Pancreas (tissue), 10 donors: Measurements from ENCODE around the gene CLIP2. TPM values are rescaled to one million over a fixed set of nuclear protein-coding genes. Genes with fewer than 3 reads are reported as not detected.

Source experiments
- ATAC-seq, 4 donors: fragments of 200-7000 bp; cut with Tn5 transposase; one replicate each; pipeline versions ENCODE4 v1.8.0 to v1.9.1; 2020; ENCODE audit warnings: mild to moderate bottlenecking in 4 of 4, moderate library complexity in 4 of 4
- DNase-seq, 6 donors: peaks; one replicate each; pipeline ENCODE4 v3.0.0-alpha.2; 2020
- FAIRE-seq: peaks from 2 replicates; lab custom pipeline; 2012; peaks lifted over from hg19 to GRCh38; lab: Jason Lieb, UNC
- H3K27ac ChIP-seq, 4 donors: fragments of 200-600 bp; sonication (generic); 1 replicate in 3 of 4; 2 replicates in 1 of 4; pipeline versions ENCODE4 v1.5.0 to v1.8.0; 2020
- H3K27me3 ChIP-seq, 4 donors: fragments of 200-600 bp; one replicate each; pipeline ENCODE4 v1.8.0; 2021
- H3K36me3 ChIP-seq, 3 donors: fragments of 200-600 bp; sonication (generic) in 1 of 3; one replicate each; pipeline versions ENCODE4 v1.5.0 to v1.8.0; 2020 to 2021
- H3K4me1 ChIP-seq, 3 donors: fragments of 200-600 bp; one replicate each; pipeline ENCODE4 v1.8.0; 2021
- H3K4me3 ChIP-seq, 4 donors: fragments of 200-600 bp; sonication (generic) in 2 of 4; one replicate each; pipeline versions ENCODE4 v1.5.0 to v1.8.0; 2020 to 2021
- H3K9me3 ChIP-seq, 4 donors: fragments of 200-600 bp; one replicate each; pipeline ENCODE4 v1.8.0; 2021
- CTCF ChIP-seq, 4 donors: fragments of 200-600 bp; sonication (generic) in 3 of 4; IDR thresholded peaks; one replicate each; pipeline versions ENCODE4 v1.5.0 to v1.8.0; 2021; ENCODE audit warnings: antibody characterized with exemption in 4 of 4
- WGBS, 2 donors: extraction: QIAGEN DNeasy Blood & Tissue Kit; methylation state at CpG; one replicate each; pipeline ENCODE4 v1.1.7; 2013; 5-methylcytosine and 5-hydroxymethylcytosine counted together
- intact Hi-C, 3 donors: fragments of 100-400 bp; cut with DNase I; formaldehyde crosslinking; loops; one replicate each; pipeline versions ENCODE4 v1.11.1 to v1.14.2; 2022
- polyA plus RNA-seq, 2 donors: library from polyadenylated mRNA; stranded (reverse); fragments of 200-250 nt; gene quantifications; one replicate each; pipeline ENCODE4 v1.2.3, GENCODE V29; 2013
- total RNA-seq, 6 donors: library from RNA; stranded (reverse); fragmentation: NEBNext Ultra II Directional in 4 of 6; extraction: Animal tissue kit (Norgen Biotek cat#: 25700) in 4 of 6; gene quantifications; one replicate each; pipeline versions ENCODE4 v1.2.1 to v1.2.4, GENCODE V29; 2021 to 2023
- donor health status: healthy with polysubstance abuse.
- donor health status: DM: no; HTN: no; CAD: no; lungs with moderate emphysema.
- donor health status: DM: no; HTN: no; CAD: no.
- donor health status: control.
- donor health status: control.
- donor health status: Bipolar disorder and iron deficiency.
- donor health status: DM: yes; HTN: yes; CAD: no.
- donor health status: DM: no; HTN: no; CAD: no.
- donor health status: DM: no; HTN: no; CAD: no.
- donor health status: DM: yes; HTN: yes; CAD: no.

CLIP2 gene
- total and polyA plus RNA-seq, 8 donors, result 8.5 to 30.6 (median 20.8) TPM

- peaks cover 0 to 22% (median 8%) of the 10 kb centered on the region in 3 donors for H3K4me1 ChIP-seq
- no peak for DNase-seq
- 74 to 77% methylated on average over 7 of the region's 7 CpGs for WGBS, 2 donors
- H3K9me3 ChIP-seq, result no peaks in the 10 kb centered on the region
- no peak for FAIRE-seq
- TF ChIP-seq CTCF (IDR thresholded peaks at IDR 0.05), result no peak
- intact Hi-C loops, result no loop called here
- no peaks in the 10 kb centered on the region for H3K27me3 ChIP-seq
- H3K4me3 ChIP-seq, result no peak overlapping the region
- ATAC-seq, result no peak
- H3K27ac ChIP-seq, result no peak overlapping the region
- H3K36me3 ChIP-seq, result no peaks in the 10 kb centered on the region
These were observed 1.7 kb upstream of the CLIP2 start for GRCh38 chr7:74287303-74288033.

GRCh38 chr7:74288034-74288881 is 949 bp upstream of the CLIP2 start:
- WGBS, 2 donors, result 54 to 59% methylated on average over 20 of the region's 20 CpGs
- no peak for TF ChIP-seq CTCF (IDR thresholded peaks at IDR 0.05)
- intact Hi-C loops, result no loop called here
- ATAC-seq, result no peak
- Histone ChIP-seq H3K4me3 (peak overlapping the region in 2 of 4 donors; percentile 79 to 82), H3K36me3 (no peaks in the 10 kb centered on the region), H3K27me3 (no peaks in the 10 kb centered on the region), H3K9me3 (no peaks in the 10 kb centered on the region), H3K4me1 (peaks cover 8 to 28% (median 9%) of the 10 kb centered on the region in 3 donors), H3K27ac (no peak overlapping the region)
- no peak for DNase-seq
- no peak for FAIRE-seq

GRCh38 chr7:74289659-74290552 is 699 bp downstream of the CLIP2 start:
- FAIRE-seq (no peak), DNase-seq (peak; percentile 43 to 85 (median 64))

More at GRCh38 chr7:74289659-74290552, 699 bp downstream of the CLIP2 start:
- H3K9me3 ChIP-seq, result no peaks in the 10 kb centered on the region
- peak overlapping the region; percentile 31 to 82 (median 70) for H3K27ac ChIP-seq
- H3K27me3 ChIP-seq, result no peaks in the 10 kb centered on the region
- no peak for TF ChIP-seq CTCF (IDR thresholded peaks at IDR 0.05)
- no peaks in the 10 kb centered on the region for H3K36me3 ChIP-seq
- peak overlapping the region; percentile 55 to 82 (median 80) for H3K4me3 ChIP-seq
- WGBS, 2 donors, result 1% methylated on average over 52 to 60 of the region's 60 CpGs
- intact Hi-C loops, result loop anchor here in 1 of 3 donors (10.0 kb wide), 1 partner anchor 55 kb away; no protein-coding TSS in a partner anchor
- peak; percentile 12 to 26 (median 23) for ATAC-seq
- peaks cover 23 to 40% (median 23%) of the 10 kb centered on the region in 3 donors for H3K4me1 ChIP-seq
